ENCODE data around the gene LRFN5.

Gene LRFN5

DNA sequence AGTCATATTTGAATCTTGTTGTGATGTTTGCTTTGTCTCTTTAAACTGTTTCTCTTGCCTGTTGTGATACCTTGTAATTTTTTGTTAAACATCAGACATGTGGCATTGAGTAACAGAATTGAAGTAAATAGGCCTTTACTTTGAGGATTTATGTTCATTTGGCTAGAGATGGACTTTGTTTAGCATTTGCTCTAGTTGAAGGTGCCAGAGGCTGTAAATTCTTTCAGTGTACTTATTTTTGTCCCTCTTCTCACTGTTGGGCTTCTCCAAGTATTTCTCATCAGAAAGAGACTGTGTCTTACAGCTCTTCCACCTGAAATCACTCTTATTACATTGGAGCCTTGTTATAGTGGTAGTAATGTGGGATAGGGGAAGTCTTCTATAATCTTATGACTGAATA lies 175.8 kb downstream of the LRFN5 start:
- no peaks in the 10 kb centered on the region for H3K9me3 ChIP-seq (ENCODE audit: control insufficient read depth, insufficient read depth, low read length)
- H3K4me1 ChIP-seq (ENCODE audit: insufficient read depth, low read length) = no peaks in the 10 kb centered on the region
- no peaks in the 10 kb centered on the region for H3K36me3 ChIP-seq (ENCODE audit: insufficient read depth, low read length)
- no peak overlapping the region for H3K9ac ChIP-seq (ENCODE audit: low read depth, low read length)

DNA sequence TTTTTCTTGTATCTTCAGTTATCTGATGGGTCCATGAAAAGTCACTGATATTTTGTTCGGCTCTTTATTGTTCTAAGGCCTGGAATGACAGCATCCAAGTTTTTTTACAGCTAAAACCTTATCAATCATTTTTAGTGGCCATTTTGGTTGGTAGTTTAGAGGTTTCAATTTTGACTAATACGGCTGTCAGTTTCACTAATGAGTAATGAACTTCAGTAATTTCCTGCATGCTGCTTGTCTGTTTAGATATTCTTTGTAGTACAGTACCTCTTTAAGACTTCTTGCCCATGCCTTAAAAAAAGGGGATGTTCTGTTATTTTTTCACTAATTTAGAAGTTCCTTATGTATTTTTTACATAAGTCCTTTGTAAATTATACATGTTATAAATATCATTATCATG lies 176.7 kb downstream of the LRFN5 start:
- no peak overlapping the region for H3K9ac ChIP-seq (ENCODE audit: low read depth, low read length)
- H3K4me1 ChIP-seq (ENCODE audit: insufficient read depth, low read length) = no peaks in the 10 kb centered on the region
- H3K9me3 ChIP-seq (ENCODE audit: control insufficient read depth, insufficient read depth, low read length) = no peaks in the 10 kb centered on the region
- no peaks in the 10 kb centered on the region for H3K36me3 ChIP-seq (ENCODE audit: insufficient read depth, low read length)

DNA sequence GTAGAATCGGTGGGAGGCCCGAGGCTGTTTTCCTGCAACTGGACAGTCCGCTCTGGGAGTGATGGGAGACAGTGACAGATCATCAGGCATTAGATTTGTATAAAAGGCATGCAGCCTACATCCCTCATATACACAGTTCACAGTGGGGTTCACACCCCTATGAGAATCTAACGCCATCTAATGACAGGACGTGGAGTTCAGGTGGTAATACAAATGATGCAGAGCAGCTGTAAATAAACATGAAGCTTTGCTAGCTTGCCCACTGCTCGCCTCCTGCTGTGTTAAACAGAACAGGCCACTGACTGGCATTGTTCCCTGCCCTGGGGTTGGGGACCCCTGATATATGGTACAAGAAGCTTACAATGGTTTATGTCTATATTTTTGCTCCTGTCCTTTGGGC lies 179.0 kb downstream of the LRFN5 start:
- Histone ChIP-seq H3K4me1 (ENCODE audit: insufficient read depth, low read length) (no peaks in the 10 kb centered on the region), H3K36me3 (ENCODE audit: insufficient read depth, low read length) (no peaks in the 10 kb centered on the region), H3K9me3 (ENCODE audit: control insufficient read depth, insufficient read depth, low read length) (no peaks in the 10 kb centered on the region), H3K9ac (ENCODE audit: low read depth, low read length) (no peak overlapping the region)

DNA sequence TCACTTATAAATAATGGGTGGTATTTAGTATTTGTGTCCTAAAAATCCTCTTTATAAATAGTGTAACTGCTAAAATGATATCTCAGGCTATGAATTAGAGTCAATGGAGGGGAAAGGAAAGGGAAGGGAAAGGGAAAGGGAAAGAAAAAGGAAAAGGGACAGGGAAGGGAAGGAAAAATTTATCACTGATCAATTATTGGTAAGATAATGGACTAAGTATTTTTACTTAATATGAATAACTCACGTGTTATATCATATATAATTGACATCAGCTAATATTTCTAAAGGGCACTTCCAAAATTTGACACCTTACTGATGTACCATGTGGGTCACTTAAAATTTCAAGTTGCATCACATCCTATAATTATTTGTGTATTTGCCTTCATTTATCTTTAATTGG lies 193.1 kb downstream of the LRFN5 start:
- H3K36me3 ChIP-seq (ENCODE audit: insufficient read depth, low read length) = no peaks in the 10 kb centered on the region
- H3K9me3 ChIP-seq (ENCODE audit: control insufficient read depth, insufficient read depth, low read length) = no peaks in the 10 kb centered on the region
- no peak overlapping the region for H3K9ac ChIP-seq (ENCODE audit: low read depth, low read length)
- no peaks in the 10 kb centered on the region for H3K4me1 ChIP-seq (ENCODE audit: insufficient read depth, low read length)

DNA sequence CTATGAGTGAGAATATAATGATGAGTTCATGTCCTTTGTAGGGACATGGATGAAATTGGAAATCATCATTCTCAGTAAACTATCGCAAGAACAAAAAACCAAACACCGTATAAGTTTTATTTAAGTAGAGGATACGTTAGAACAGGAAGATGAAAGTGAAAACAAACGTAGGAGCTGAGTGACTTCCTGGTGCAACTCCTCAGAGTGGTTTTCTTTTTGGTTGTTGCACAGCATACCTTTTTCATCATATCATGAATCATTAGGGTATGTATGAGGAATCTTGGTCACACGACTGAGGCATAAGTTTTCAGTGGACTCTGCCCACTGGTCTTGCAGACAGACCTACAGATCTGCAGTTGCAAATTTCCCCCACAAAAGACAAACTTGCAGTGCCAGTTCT lies 199.0 kb downstream of the LRFN5 start:
- H3K9ac ChIP-seq (ENCODE audit: low read depth, low read length) = no peak overlapping the region
- H3K36me3 ChIP-seq (ENCODE audit: insufficient read depth, low read length) = no peaks in the 10 kb centered on the region
- no peaks in the 10 kb centered on the region for H3K9me3 ChIP-seq (ENCODE audit: control insufficient read depth, insufficient read depth, low read length)
- no peaks in the 10 kb centered on the region for H3K4me1 ChIP-seq (ENCODE audit: insufficient read depth, low read length)

DNA sequence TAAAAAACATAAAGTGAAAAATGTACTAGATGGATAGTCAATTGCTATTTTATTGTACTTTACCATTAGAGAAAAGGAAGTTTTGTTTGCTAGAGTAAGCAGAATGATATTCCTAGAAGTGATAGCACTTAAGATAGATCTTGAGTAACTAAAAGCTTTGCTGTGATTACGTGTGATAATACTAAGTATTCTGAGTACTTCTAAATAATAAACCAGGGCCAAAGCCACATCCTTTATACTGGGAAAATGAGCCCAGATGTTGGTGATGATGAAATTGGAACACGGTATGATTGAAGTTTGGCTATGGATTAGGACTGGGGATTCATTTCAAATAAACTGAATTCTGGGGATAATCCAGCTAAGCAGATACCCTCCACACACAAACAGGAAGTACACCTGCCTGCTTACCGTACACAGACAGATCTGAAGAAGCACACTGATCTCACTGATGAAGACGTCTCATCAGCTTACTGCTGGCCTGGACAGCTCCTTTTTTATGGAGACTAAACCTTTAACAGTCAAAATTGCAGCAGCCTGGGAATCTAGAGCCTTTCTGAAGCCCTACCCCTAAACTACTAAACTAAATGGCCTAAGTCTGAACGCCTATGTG lies 199.8 kb downstream of the LRFN5 start:
- no peaks in the 10 kb centered on the region for H3K4me1 ChIP-seq (ENCODE audit: insufficient read depth, low read length)
- H3K9ac ChIP-seq (ENCODE audit: low read depth, low read length) = no peak overlapping the region
- no peaks in the 10 kb centered on the region for H3K9me3 ChIP-seq (ENCODE audit: control insufficient read depth, insufficient read depth, low read length)
- no peaks in the 10 kb centered on the region for H3K36me3 ChIP-seq (ENCODE audit: insufficient read depth, low read length)

DNA sequence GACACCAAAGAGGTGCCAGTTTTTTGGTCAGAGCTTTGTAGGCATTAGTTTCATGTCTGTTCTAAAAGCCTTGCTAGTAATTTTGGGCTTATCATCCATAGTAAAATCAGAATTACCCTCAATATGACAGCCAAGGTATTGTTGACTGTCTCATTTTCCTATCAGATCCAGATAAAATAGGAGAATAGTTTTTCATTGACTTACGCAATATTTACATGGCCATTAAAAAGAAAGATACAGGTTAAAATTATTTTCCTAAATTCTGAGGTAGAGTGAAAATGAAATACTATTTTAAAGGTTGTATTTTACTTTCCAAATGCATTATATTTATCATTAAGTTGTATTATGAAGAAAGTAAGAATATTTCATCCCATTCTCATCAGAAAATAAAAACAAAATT lies 203.7 kb downstream of the LRFN5 start:
- H3K4me1 ChIP-seq (ENCODE audit: insufficient read depth, low read length) = no peaks in the 10 kb centered on the region
- H3K9ac ChIP-seq (ENCODE audit: low read depth, low read length) = no peak overlapping the region
- no peaks in the 10 kb centered on the region for H3K36me3 ChIP-seq (ENCODE audit: insufficient read depth, low read length)
- no peaks in the 10 kb centered on the region for H3K9me3 ChIP-seq (ENCODE audit: control insufficient read depth, insufficient read depth, low read length)

DNA sequence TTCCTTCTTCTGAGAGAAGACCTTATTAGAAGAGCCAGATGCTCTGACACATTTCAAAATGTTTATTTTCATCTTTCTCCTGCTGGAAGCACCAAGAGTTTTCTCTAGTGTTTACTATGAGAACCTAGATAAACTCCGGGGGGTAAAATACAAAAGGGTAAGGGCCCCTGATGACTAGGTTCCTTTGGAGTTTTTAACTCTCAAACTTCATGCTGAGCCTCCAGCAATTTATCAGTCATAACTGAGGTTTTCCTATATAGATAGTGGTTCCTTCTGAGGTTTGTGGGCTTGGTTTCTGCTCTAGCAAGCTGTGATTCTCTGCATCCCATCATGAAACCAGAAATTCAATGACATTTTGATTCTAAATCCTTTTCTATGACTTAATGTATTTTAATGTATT lies 210.9 kb downstream of the LRFN5 start:
- no peak overlapping the region for H3K9ac ChIP-seq (ENCODE audit: low read depth, low read length)
- no peaks in the 10 kb centered on the region for H3K9me3 ChIP-seq (ENCODE audit: control insufficient read depth, insufficient read depth, low read length)
- H3K36me3 ChIP-seq (ENCODE audit: insufficient read depth, low read length) = no peaks in the 10 kb centered on the region
- no peaks in the 10 kb centered on the region for H3K4me1 ChIP-seq (ENCODE audit: insufficient read depth, low read length)

DNA sequence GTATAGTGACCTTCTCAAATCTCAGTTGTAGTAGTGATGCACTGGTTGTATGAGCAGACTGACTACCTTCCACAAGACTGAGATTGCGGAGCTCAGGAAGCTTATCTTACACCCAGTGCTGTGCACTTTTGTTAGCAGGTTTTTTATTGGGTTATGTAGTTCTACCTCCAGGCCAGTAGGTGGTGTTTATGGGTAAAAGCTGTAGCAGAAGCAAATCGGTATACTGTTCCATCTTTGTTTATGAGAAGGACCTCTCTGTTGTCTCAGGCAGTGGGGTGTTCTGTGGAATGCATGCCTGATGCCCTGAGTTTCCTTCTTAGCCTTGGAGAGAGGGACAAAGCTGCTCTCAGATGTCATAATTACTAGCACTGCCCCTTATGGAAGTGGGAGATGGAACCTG lies 217.8 kb downstream of the LRFN5 start:
- no peaks in the 10 kb centered on the region for H3K4me1 ChIP-seq (ENCODE audit: insufficient read depth, low read length)
- H3K36me3 ChIP-seq (ENCODE audit: insufficient read depth, low read length) = no peaks in the 10 kb centered on the region
- no peak overlapping the region for H3K9ac ChIP-seq (ENCODE audit: low read depth, low read length)
- no peaks in the 10 kb centered on the region for H3K9me3 ChIP-seq (ENCODE audit: control insufficient read depth, insufficient read depth, low read length)

DNA sequence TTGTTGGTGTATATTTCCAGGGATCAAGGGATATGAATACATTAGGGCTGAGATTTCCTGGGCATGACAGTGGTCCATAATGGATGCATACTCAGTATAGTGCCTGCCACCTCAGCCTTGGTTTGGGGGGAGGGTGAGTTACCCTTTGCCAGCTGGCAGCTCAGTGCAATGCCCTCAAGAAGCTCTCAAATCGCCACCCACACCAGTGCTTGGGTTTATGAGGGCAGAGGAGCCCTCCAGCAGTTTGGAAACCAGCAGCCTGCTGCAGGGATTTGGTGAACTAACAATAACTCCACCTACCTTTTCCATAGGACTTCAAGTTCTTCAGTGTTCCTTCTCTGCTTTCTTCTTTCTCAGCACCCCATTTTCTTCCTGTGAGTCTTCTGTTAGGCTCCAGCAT lies 218.9 kb downstream of the LRFN5 start:
- Histone ChIP-seq H3K36me3 (ENCODE audit: insufficient read depth, low read length) (no peaks in the 10 kb centered on the region), H3K9me3 (ENCODE audit: control insufficient read depth, insufficient read depth, low read length) (no peaks in the 10 kb centered on the region)

DNA sequence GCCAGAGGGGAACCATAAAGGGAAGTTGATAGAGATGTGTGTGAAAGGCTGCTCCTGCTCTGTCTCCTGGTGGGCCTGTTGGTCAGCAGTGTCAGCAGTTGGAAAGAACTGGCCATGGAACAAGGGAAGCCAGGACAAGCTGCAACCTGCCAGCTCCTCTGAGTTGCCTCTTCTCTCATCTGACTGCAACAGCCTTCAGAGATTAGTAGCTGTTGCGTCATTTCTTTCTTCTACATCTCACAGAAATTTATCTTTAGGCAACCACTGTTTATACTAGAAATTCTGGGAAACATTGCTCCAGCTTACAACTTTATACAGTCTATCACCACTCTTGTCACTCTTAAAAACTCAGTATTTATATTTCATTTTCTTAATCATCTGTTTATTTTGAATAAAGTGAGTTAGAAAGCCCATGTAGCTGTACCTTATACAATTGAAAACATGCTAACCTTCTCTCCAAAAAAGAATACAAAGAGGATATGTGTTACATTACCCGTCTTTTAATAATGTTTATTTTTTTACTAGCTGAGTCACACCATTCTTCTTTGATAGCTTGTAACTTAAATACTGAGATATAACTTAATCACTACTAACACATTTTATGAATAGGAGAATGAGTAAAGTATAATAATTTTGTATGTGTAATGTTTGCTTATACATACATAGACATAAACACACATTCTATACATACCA lies 224.2 kb downstream of the LRFN5 start:
- no peaks in the 10 kb centered on the region for H3K9me3 ChIP-seq (ENCODE audit: control insufficient read depth, insufficient read depth, low read length)
- no peak overlapping the region for H3K9ac ChIP-seq (ENCODE audit: low read depth, low read length)
- no peaks in the 10 kb centered on the region for H3K36me3 ChIP-seq (ENCODE audit: insufficient read depth, low read length)
- no peaks in the 10 kb centered on the region for H3K4me1 ChIP-seq (ENCODE audit: insufficient read depth, low read length)

More for the DNA sequence above, 218.9 kb downstream of the LRFN5 start:
- Histone ChIP-seq H3K4me1 (ENCODE audit: insufficient read depth, low read length) (no peaks in the 10 kb centered on the region), H3K9ac (ENCODE audit: low read depth, low read length) (no peak overlapping the region)

DNA sequence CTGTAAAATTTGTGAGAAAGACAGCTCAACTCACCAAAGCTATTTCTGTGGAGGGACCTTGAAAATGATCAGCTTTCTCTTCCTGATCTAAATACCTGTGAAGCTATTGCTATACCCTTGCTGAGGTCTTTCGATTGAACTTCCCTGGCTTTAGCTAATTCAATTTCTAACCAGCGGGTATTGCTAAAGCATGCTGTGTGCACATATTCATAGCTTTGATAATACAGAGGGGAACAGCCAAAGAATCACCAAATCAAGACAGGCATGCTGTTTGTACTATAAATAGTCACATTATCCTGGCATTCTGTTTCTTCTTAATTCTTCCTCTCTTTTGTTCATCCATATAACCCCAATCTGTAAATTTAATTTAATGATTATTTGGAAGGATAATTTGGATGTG lies 233.0 kb downstream of the LRFN5 start:
- no peaks in the 10 kb centered on the region for H3K9me3 ChIP-seq (ENCODE audit: control insufficient read depth, insufficient read depth, low read length)
- H3K9ac ChIP-seq (ENCODE audit: low read depth, low read length) = no peak overlapping the region
- no peaks in the 10 kb centered on the region for H3K36me3 ChIP-seq (ENCODE audit: insufficient read depth, low read length)
- H3K4me1 ChIP-seq (ENCODE audit: insufficient read depth, low read length) = no peaks in the 10 kb centered on the region

DNA sequence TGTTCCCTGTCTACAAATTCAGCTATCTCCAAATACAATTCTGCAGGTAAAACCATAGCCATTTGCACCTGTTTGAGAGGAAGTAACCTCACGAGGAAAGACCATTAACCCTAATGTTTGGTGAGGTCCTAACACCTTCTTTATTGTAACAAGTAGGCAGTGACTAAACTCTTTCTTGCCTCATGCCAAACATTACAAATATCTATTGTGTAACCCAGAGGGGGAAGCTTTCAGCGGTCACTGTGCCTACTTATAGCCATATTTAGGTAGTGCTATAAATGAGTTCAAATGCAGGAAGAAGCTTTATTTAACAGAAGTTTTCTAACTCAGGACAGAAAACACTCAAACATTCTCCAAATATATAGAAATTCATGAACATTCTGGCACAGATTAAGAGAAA lies 252.7 kb downstream of the LRFN5 start:
- no peaks in the 10 kb centered on the region; the same call in 1 of the 2 replicates for H3K9me3 ChIP-seq (ENCODE audit: control insufficient read depth, insufficient read depth, low read length)
- H3K4me1 ChIP-seq (ENCODE audit: insufficient read depth, low read length) = no peaks in the 10 kb centered on the region
- no peaks in the 10 kb centered on the region for H3K36me3 ChIP-seq (ENCODE audit: insufficient read depth, low read length)
- H3K9ac ChIP-seq (ENCODE audit: low read depth, low read length) = no peak overlapping the region

DNA sequence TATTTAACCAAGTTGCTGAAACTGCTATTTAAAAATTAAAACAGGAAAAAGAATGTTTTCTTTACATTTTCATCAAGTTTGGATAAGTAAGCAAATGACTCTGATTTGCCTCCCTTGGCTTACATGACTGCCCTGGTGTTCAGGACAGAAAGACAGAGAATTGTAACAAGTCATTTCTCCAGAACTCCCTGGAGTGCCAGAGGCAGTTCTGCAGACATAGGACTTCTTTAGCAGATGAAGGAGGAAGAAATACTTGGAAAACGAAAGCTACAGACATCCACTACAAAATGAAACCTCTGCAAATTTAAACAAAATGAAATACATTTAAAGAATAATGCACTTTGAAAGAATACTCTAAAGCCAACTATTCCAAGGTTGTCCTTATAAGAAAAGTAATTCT lies 253.9 kb downstream of the LRFN5 start:
- Histone ChIP-seq H3K36me3 (ENCODE audit: insufficient read depth, low read length) (no peaks in the 10 kb centered on the region), H3K9me3 (ENCODE audit: control insufficient read depth, insufficient read depth, low read length) (no peaks in the 10 kb centered on the region; the same call in 1 of the 2 replicates), H3K9ac (ENCODE audit: low read depth, low read length) (no peak overlapping the region), H3K4me1 (ENCODE audit: insufficient read depth, low read length) (no peaks in the 10 kb centered on the region)

DNA sequence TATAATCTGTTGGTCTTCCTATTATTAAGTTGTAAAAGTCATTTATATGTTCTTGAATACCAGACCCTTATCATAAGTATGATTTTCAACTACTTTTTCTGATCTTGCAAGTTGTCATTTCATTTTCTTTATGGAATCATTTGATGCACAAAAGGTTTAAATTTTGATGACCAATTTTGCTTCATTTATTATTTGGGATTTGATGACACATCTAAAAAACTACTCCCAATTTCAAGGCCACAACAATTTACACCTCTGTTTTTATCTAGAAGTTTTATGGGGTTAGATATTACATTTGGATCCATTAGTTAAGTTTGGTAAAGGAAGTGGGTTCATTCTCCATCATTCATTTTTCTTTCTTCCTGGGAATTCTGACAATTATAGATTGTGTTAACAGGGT lies 259.2 kb downstream of the LRFN5 start:
- H3K9me3 ChIP-seq (ENCODE audit: control insufficient read depth, insufficient read depth, low read length) = peaks cover 15% of the 10 kb centered on the region
- H3K36me3 ChIP-seq (ENCODE audit: insufficient read depth, low read length) = no peaks in the 10 kb centered on the region
- no peak overlapping the region for H3K9ac ChIP-seq (ENCODE audit: low read depth, low read length)
- H3K4me1 ChIP-seq (ENCODE audit: insufficient read depth, low read length) = no peaks in the 10 kb centered on the region
